ENCODE data around the gene GFI1.
"Not testable (repeated sequence)": the region's sequence is repeated elsewhere in the genome, so short reads cannot be mapped to it uniquely, and the experiment has no call there.

GFI1 gene

GRCh38 chr1:92465256-92465647 lies 21.5 kb downstream of the GFI1 start:
- no peak for DNase-seq (ENCODE audit: low read depth, low spot score)

- DNase-seq (ENCODE audit: low read depth, low spot score): no peak
These were observed 22.0 kb downstream of the GFI1 start for GRCh38 chr1:92464588-92465255.

- DNase-seq (ENCODE audit: low read depth, low spot score): no peak
These were observed 25.2 kb downstream of the GFI1 start for GRCh38 chr1:92461364-92462097.

GRCh38 chr1:92459871-92460320 lies 26.8 kb downstream of the GFI1 start:
- DNase-seq (ENCODE audit: low read depth, low spot score): no peak

- no peak for DNase-seq (ENCODE audit: low read depth, low spot score)
These were observed 28.6 kb downstream of the GFI1 start for GRCh38 chr1:92458146-92458545.

- DNase-seq (ENCODE audit: low read depth, low spot score): no peak
These were observed 38.7 kb downstream of the GFI1 start for GRCh38 chr1:92447976-92448375.

GRCh38 chr1:92447033-92447681 lies 39.6 kb downstream of the GFI1 start:
- peak; percentile 71 for DNase-seq (ENCODE audit: low read depth, low spot score)

- DNase-seq (ENCODE audit: low read depth, low spot score): peak; percentile 51
These were observed 40.2 kb downstream of the GFI1 start for GRCh38 chr1:92446546-92446945.

GRCh38 chr1:92445865-92446264 lies 40.9 kb downstream of the GFI1 start:
- no peak for DNase-seq (ENCODE audit: low read depth, low spot score)

GRCh38 chr1:92444351-92444750 lies 42.4 kb downstream of the GFI1 start:
- DNase-seq (ENCODE audit: low read depth, low spot score): peak; percentile 13

GRCh38 chr1:92443893-92444292 lies 42.8 kb downstream of the GFI1 start:
- DNase-seq (ENCODE audit: low read depth, low spot score): no peak

- DNase-seq (ENCODE audit: low read depth, low spot score): peak; percentile 10
These were observed 44.4 kb downstream of the GFI1 start for GRCh38 chr1:92442351-92442750.

GRCh38 chr1:92441697-92442342 lies 44.9 kb downstream of the GFI1 start:
- peak; percentile 81 for DNase-seq (ENCODE audit: low read depth, low spot score)

GRCh38 chr1:92441316-92441696 lies 45.4 kb downstream of the GFI1 start:
- DNase-seq (ENCODE audit: low read depth, low spot score): no peak

- DNase-seq (ENCODE audit: low read depth, low spot score): no peak
These were observed 47.4 kb downstream of the GFI1 start for GRCh38 chr1:92439291-92439690.

- DNase-seq (ENCODE audit: low read depth, low spot score): not testable (repeated sequence)
These were observed 52.2 kb downstream of the GFI1 start for GRCh38 chr1:92434572-92434971.

- DNase-seq (ENCODE audit: low read depth, low spot score): no peak
These were observed 56.7 kb downstream of the GFI1 start for GRCh38 chr1:92430030-92430429.

- DNase-seq (ENCODE audit: low read depth, low spot score): no peak
These were observed 61.1 kb downstream of the GFI1 start for GRCh38 chr1:92425617-92426016.
